GM21390 (cell line): ENCODE measurements around the gene HRH3.

ENCODE experiments used
- ATAC-seq: cut with Tn5 transposase; IDR thresholded peaks from one replicate; pipeline ENCODE4 v1.9.1; 2021; ENCODE audit not compliant: unreplicated experiment

HRH3 gene

GRCh38 chr20:62230696-62231095, 10.6 kb upstream of the HRH3 start:
- ATAC-seq: no peak

GRCh38 chr20:62230276-62230675, 10.2 kb upstream of the HRH3 start:
- ATAC-seq: no peak

DNA sequence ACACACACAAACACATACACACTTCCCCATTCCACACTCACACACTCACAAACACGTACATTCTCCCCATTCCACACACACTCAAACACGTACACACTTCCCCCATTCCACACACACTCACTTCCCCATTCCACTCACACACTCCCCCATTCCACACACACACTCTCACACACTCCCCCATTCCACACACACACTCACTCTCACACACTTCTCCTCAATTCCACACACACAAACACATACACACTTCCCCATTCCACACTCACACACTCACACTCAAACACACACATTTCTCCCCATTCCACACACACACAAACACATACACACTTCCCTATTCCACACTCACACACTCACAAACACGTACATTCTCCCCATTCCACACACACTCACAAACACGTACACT, 9.6 kb upstream of the HRH3 start:
- ATAC-seq: no peak

GRCh38 chr20:62228982-62229545, 9.0 kb upstream of the HRH3 start:
- ATAC-seq: no peak

DNA sequence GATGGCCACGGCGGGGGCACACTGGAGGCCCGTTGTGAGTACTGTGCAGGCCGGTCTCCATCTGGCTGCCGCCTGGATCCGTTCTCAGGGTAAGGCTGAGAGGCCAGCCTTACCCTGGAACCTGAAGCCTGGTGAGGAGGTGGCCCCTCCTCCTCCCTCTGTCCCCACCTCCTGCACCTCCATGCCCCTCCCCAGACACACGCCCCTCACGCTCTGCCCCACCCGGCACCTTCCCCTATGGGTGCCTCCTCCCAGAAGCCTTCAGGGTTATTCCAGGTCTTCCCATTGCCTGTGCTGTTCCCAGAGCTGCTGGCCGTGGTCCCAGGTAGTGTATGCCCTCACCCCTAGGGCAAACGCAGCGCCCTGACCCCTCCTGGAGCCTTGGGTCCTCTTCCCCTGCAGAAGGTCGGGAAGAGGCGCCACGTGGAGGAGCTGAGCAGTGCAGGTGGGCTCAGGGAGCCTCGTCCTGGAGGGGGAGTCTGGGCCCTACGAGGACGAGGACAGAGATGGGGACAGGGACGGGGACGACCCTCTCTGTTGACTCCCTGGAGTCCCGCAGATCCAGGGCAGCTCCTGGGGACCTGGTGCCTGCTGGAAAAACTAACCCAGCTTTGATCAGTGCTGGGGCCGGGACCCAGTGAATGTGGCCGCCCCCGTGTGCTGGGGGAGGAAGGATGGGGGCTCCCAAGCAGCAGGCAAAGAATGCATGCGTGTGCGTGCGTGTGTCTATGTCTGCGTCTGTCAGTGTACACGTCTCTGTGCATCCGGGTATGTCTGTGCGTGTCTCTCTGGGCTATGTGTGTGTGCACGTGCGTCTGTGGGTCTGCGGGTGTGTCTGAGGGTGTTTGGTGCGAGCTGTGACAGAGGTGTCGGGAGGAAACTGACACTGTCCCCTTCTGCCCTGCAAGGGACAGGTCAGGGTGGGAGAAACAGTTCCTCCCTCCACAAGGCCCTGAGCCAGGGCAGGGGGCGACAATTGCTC, 8.2 kb upstream of the HRH3 start:
- no peak for ATAC-seq

DNA sequence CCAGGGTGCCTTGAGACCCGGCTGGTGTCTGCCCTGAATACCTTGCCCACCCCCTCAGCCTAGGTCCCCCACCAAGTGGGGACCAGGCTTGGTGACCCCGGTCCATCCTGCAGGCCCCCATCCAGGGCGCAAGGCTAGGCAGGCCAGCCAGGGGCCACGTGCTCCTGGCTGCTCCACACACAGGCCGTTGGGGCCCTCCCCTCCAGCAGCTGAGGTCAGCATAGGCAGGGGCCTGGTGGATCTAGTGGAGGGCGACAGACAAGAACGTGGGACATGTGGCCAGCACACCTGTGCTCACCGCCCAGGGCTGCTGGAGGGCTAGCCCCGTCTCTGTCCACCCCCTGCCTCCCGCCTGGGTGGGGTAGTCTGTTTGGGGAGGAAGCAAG, 7.5 kb upstream of the HRH3 start:
- ATAC-seq: no peak

DNA sequence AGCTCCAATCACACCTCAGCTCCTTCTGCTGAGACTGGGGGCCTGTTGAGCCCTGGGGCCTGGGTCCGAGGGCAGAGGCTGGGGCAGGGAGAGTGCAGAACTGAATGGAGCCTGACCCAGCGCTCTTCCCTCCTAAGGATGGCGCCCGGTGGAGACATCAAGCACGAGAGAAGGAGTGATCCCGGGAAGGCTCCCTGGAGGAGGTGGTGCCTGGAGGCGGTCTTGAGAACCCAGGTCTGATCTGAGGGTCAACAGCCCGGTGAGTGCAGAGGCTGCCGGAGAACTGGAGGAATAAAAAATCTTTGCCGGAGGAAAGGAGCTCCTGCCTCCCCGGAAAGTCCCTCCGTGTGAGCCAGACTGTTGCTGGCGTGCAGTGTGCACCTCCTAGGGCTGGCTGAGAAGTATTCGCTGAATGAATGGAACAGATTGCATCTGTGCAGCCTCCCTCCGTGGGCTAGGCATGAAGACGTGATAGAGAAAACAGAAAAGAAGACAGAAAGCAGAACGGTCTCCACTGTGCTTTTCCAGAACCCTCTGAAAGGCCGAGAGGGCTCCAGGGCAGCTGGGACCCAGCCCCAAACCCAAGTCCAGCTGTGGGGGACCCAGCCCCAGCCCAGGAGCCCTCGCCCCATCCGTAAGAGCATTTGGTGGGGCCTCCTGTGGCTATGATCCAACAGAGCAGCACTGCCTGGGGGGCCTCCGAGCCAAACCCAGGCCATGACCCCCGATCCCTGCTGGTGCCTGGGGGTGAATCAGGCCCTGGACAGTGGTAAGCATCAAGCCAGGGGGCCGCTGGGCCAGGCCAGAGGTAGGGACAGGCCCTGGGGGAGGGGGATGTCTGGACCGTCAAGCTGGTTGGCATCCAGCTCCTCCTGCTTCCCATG, 6.9 kb upstream of the HRH3 start:
- no peak for ATAC-seq

- ATAC-seq: no peak
Measured at GRCh38 chr20:62225820-62226635, 6.0 kb upstream of the HRH3 start.

DNA sequence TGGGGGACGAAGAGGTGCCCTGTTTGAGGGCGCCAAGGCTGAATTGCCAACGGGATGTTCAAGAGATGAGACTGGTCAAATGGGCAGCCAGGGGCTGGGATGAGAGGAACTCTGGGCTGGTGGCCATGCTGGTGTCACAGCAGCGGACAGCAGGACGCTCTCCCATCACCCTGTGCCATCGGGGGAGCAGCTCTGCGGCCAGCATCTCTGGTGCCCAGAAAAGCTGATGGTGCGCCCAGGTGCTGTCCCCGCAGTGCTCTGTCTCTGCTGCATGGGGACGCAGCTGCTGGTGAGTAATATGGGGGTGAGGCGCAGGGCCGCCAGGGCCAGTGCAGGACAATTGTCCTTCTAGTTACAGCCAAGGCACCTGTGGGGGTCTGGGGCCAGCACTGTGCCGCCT, 4.9 kb upstream of the HRH3 start:
- no peak for ATAC-seq

DNA sequence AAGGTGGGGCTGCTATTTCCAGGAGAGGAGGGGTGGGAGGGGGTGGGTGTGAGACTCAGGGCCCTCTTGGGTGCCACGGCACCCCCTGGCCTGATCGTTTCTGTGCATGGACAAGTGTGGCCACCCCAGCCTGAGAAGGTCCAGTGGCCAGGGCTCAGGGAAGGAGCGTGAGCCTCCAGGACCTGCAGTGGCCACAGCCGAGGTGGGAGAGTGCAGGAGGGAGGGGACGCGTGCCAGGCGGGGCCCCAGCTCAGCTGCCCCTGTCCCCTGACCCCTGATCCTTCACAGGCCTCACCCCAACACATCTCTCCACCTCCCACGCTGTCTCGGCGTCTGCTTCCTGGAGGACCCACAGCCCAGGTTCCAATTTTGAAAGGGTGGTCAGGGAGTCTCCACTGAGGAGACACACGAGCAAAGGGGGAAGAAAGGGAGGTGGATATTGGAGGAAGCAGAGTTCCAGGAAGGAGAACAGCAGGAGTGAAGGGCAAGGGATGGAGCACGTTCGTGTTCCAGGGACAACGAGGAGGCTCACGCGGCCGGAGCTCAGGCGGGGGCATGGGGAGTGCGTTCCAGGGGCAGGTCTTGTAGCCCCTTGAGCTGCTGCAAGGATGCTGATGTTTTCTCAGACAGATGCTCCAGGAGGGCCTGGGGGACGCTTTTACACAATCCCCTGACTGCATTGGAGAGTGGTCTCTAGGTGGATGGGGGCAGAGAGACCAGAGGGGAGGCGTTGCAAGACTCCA, 4.2 kb upstream of the HRH3 start:
- no peak for ATAC-seq

GRCh38 chr20:62223571-62223970, 3.5 kb upstream of the HRH3 start:
- no peak for ATAC-seq

GRCh38 chr20:62222972-62223371, 2.9 kb upstream of the HRH3 start:
- ATAC-seq: no peak

GRCh38 chr20:62222266-62222850, 2.3 kb upstream of the HRH3 start:
- ATAC-seq: no peak

GRCh38 chr20:62220666-62221568, 839 bp upstream of the HRH3 start:
- ATAC-seq: no peak

DNA sequence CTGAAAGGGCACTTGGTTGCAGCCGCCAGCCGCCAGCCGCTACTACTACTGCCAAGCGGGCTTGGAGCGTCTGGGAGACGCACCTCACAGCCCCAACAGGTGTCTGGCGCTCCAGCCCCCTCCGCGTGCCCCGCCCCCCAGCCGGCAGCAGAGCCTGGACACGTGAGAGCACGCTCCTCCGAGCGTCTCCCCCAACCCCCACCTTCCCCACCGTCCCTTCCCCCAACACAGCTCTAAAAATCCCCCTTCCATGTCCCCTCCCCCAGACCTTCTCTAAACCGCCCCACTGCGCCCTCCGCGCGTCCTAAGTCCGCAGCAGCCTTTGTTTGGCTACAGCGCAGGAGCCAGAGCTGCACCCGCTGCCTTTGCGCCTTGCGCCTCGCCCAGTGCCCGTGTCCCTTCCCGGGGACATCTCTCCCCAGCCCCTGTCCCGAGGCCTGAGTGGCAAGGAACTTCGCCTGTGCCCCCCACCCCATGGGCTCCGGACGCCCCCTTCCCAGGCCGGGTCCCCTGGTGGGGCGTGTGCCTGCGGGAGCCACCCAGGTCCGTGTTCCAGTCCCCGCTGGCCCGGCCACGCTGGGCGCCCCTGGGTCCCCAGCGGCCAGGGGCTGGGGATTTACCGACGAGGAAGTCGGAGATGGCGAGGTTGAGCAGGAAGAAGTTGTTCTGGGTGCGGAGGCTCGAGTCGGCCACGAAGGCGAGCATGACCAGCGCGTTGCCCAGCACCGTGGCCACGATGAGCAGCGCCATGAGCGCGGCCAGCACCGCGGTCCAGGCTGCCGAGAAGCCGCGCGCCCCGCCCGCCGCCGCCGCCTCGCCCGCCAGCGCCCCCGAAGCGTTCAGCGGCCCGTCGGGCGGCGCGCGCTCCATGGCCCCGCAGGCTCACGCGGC, 732 bp downstream of the HRH3 start:
- ATAC-seq: no peak

DNA sequence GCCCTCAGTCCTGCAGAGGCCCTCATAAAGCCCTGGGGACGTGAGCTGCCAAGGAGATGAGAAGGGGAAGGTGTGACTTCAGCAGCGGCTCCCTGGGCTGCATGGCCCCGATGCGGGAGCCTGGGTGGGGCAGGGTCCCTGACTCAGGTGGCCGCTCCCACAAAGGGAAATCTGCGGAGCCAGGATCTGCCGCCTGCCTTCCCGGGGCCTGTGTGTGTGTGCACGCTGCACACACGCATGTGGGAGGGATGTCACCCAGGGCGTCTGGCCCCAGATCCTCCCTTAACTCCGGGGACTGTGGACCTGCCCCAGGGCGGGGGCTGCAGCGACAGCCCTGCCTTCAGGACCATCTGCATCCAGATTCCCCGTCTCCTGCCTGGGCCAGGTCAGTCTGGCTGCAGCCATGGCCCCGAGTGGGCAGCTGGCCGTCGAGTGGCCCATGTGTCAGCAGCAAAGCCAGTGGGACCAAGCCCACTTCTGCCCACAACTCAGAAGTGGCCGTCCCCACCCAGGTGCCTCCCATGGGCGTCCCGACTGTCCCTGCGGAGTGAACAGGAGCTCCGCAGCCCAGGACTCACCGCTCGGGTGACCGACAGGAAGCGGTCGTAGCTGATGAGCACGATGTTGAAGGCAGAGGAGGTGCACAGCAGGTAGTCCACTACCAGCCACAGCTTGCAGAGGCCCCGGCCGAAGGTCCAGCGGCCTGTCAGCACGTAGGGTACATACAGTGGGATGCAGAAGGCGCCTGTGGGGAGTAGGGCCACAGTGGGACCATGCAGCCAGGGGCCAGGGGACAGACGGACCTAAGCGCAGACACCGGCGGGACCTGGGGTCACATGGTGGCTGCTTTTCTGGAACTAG, 1.9 kb downstream of the HRH3 start:
- ATAC-seq: no peak
